ENCODE results near the gene IAH1.
"Not testable (repeated sequence)": the region's sequence is repeated elsewhere in the genome, so short reads cannot be mapped to it uniquely, and the experiment has no call there.

IAH1 gene

GRCh38 chr2:9473985-9474360, 378 bp upstream of the IAH1 start:
- peak in 7 of 14 donors; percentile 14 to 70 (median 44) for DNase-seq

DNA sequence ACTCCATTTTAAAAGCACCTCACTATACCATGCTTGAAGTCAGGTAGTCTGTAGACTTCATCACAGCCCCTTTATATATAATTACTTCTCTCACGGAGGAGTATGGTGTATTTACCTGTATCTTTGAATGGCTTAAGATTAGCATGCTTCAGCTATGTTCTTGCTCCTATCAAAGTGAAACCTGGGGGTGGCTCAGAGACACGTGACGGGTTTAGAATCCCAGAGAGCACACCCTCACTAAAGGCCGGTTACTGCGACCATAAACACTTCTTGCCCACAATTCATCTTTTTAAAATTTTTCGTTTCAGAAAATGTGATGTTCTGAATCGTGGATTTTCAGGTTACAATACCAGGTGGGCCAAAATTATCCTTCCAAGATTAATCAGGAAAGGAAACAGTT, 3.6 kb downstream of the IAH1 start:
- no peak for DNase-seq

DNA sequence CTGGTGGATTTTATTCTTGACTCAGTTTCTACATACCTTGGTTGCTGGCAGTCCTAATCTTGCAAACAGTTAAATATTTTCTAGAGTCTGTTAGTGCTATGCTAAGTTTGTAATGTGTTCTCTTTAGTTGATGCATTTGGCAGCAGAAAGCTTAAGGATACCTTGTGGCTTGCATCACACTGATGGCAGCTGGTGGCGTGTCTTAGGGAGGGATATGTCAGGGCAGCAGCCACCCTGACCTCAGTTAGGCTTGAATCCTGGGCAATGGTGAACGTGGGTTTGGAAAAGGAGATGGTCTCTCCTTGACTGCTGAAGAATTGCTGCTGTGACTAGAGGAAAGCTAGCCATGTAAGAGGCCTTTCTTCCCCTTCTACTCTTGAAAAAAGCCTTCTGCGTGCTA, 4.2 kb downstream of the IAH1 start:
- DNase-seq, result no peak

- no peak for DNase-seq
These were observed 5.8 kb downstream of the IAH1 start for GRCh38 chr2:9480157-9480556.

DNA sequence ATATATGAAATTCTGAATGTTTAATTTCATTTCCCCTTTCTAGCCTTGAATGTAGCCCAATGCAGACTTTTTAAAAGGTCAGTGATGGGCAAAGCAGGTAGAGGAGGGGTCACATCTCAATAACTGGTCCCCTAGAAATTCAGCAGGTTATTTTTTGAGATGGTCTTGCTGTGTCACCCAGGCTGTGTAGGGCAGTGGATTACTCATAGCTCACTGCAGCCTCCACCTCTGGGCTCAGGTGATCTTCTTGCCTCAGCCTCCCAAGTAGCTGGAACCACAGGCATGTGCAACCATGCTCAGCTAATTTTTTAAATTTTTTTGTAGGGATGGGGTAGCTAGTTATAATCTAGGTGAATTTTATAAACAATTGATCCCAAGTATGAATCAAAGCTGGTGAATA, 8.8 kb downstream of the IAH1 start:
- no peak for DNase-seq

- DNase-seq, result no peak
These were observed 10.2 kb downstream of the IAH1 start for GRCh38 chr2:9484533-9484932.

- DNase-seq, result no peak
These were observed 14.5 kb downstream of the IAH1 start for GRCh38 chr2:9488583-9489547.

GRCh38 chr2:9490789-9491188, 16.4 kb downstream of the IAH1 start:
- DNase-seq, result no peak

- no peak for DNase-seq
These were observed 18.6 kb downstream of the IAH1 start for GRCh38 chr2:9492927-9493326.

DNA sequence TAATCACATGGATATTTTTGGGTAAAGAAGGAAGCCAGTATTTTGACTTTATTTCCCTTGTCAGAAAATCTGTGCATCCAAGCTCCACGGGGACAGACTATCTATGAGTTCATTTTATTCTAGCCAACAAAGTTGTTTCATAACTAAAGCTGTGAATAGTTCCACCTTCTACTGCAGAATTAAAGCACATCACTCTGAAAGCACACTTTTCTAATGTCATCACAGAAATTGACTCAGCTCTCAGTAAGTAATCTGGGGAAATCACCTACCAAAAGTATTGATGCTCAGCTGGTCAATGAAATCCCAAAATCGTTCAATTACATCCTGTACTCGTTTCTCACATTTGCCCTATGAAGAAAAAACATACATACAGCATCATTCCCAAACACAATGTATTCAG, 19.1 kb downstream of the IAH1 start:
- no peak for DNase-seq

GRCh38 chr2:9494081-9494480, 19.7 kb downstream of the IAH1 start:
- no peak for DNase-seq

GRCh38 chr2:9497017-9497416, 22.7 kb downstream of the IAH1 start:
- no peak for DNase-seq

DNA sequence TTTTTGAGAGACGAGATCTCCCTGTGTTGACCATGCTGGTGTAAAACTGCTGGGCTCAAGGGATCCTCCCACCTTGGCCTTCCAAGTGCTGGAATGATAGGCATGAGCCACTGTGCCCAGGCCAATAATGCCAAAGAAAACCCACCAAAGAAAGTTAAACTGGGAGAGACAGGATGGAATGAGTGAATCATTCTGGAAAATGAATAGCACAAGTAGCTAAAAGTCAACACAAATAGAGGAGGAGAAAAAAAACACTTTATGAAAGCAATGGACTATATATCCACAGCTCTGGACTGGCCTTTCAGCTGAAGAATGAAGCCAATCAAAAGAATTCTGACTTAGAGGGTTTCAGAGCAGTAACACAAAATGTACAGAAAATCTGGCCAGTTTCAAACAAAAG, 23.9 kb downstream of the IAH1 start:
- no peak for DNase-seq

GRCh38 chr2:9508931-9509330, 34.6 kb downstream of the IAH1 start:
- DNase-seq, result no peak

DNA sequence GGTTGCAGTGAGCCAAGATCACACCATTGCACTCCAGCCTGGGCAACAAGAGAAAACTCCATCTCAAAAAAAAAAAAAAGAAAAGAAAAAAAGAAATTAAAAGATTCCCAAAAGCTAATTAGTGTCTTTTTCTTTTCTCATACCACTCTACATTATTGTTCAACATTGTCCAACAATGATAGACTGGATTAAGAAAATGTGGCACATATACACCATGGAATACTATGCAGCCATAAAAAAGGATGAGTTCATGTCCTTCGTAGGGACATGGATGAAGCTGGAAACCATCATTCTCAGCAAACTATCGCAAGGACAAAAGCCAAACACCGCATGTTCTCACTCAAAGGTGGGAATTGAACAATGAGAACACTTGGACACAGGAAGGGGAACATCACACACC, 39.6 kb downstream of the IAH1 start:
- DNase-seq, result not testable (repeated sequence)

- no peak for DNase-seq
These were observed 42.9 kb downstream of the IAH1 start for GRCh38 chr2:9517118-9517782.

DNA sequence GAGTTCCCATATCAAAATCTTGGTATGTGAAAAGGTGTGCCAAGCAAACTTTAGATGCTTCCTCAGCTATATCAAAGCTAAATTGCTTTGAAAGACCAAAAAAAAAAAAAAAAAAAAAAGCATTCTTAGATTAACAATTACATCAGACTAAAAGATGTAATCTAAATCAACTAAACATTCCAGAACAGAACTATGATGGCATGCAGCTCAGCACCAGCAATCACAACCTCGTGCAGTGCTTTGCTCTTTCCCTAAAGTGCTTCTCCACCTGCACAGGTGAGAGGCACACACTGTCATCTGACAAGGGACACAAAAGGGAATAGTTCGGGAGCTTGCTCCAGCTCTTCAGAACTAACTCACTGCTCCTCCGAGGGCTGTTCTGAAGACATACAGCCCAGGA, 43.8 kb downstream of the IAH1 start:
- DNase-seq, result no peak

DNA sequence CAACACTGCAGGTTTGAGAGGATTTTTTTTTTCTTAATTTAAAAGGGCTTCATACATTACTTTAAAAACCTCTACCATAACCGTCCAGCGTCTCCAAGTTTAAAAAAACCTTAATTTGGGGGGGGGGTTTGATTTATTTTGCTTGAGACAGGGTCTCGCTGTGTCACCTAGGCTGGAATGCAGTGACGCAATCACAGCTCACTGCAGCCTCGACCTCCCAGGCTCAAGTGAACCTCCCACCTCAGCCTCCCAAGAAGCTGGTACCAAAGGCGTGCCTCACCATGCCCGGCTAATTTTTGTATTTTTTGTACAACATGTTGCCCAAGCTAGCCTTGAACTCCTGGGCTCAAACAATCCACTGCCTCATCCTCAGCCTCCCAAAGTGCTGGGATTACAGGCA, 44.4 kb downstream of the IAH1 start:
- DNase-seq, result no peak

DNA sequence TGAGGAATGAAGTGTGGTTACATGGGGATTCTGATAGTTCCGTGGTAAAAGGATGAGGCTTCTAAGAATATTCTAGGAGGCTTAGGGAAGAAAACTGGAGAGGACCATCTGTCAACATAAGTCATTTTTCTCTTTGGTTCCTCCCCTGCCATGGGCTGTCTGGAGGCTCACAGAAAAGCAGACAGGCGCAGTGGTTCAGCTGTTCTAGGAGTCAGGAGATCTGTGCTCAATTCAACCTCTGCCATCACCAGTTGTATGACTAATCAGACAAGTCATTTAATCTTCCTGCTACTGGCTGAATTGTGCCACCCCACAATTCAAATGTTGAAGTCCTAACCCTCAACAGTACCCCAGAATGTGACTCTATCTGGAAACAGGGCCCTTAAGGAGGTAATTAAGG, 44.9 kb downstream of the IAH1 start:
- DNase-seq, result no peak

GRCh38 chr2:9524291-9524690, 49.9 kb downstream of the IAH1 start:
- no peak for DNase-seq

GRCh38 chr2:9525266-9525665, 50.9 kb downstream of the IAH1 start:
- no peak for DNase-seq

DNA sequence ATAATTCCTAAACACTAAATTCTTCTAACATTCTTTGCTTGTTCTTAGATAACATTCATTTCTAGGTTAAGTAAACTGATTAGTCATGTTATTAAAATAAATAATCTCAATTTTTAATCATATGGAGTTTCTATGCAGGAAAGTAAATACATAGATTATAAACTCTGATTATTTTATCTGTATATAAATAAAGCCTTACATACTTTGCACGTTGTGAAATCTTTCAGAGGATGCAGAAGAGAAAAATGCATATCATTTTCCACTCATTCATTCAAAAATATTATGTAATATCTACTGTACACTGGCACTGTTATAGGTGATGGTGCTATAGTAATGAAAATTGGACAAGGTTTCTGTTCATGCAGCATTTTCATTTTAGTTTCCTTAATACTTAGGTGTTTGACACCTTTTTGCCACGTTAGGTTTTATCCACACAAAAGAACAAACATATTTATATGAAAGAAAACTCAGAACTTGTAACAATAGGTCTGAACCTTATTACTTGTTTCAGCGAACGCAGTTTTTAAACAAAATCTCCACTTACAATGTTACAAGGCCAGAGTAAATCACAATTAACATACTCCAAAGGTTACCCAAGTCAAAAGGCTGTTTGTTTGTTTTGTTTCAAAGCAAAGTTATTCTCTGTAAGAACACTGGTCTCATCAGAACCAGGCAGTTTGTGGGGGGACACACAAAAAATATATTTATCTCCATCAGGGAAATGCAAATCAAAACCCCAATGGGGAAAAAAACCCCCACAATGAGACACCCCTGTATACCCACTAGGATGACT, 53.8 kb downstream of the IAH1 start:
- DNase-seq, result no peak

DNA sequence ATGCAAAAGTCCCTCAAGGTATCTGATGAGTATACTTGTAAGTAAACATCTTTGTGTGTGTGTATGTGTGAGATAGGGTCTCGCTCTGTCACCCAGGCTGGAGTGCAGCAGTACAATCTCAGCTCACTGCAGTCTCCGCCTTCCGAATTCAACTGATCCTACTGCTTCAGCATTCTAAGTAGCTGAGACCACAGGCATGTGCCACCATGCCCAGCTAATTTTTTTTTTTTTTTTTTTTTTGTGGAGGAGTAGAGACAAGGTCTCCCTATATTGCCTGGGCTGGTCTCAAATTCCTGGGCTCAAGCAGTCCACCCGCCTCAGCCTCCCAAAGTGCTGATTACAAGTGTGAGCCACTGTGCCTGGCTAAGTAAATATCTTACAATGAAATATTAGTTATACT, 58.1 kb downstream of the IAH1 start:
- no peak for DNase-seq

Measured in C1 segment of cervical spinal cord (tissue), 14 donors.